A549 (cell line): ENCODE measurements around the gene IL4I1. TPM values are rescaled to one million over a fixed set of nuclear protein-coding genes. Genes with fewer than 3 reads are reported as not detected.

Source experiments
- ATAC-seq, 2 experiments: fragments of 200-7000 bp in 1 of 2; fragments of >200 bp in 1 of 2; cut with Nextera tagmentation in 1 of 2; cut with Tn5 transposase in 1 of 2; 3 replicates each; pipeline versions ENCODE4 v1.8.0 to v1.9.1; 2018 to 2020; ENCODE audit warnings: mild to moderate bottlenecking in 1 of 2, moderate library complexity in 1 of 2
- CTCF ChIA-PET: fragments of 300-600 bp; sonication (Branson Sonifier 250); formaldehyde crosslinking; extraction: SDS; loops from one replicate; lab custom pipeline; 2021; ENCODE audit warnings: antibody characterized with exemption, inconsistent platforms; lab: Yijun Ruan, JAX
- POLR2A ChIA-PET: fragments of 350-600 bp; formaldehyde crosslinking; extraction: SDS; loops from one replicate; lab custom pipeline; 2021; ENCODE audit warnings: antibody characterized with exemption, inconsistent platforms; lab: Yijun Ruan, JAX
- DNase-seq, 2 experiments: peaks; one replicate each; pipeline versions ENCODE4 v3.0.0 to v3.0.0-alpha.2; 2011 to 2016; ENCODE audit warnings: low read depth in 1 of 2, low spot score in 1 of 2
- FAIRE-seq: peaks from 2 replicates; lab custom pipeline; 2011; peaks lifted over from hg19 to GRCh38; lab: Jason Lieb, UNC
- H3K27ac ChIP-seq, 2 experiments: fragments of >200 bp; sonication (Bioruptor Twin); formaldehyde crosslinking; 3 replicates each; pipeline ENCODE4 v1.5.1; 2016 to 2017
- H3K4me1 ChIP-seq: fragments of >200 bp; sonication (Bioruptor Twin); formaldehyde crosslinking; 3 replicates; pipeline ENCODE4 v1.6.1; 2016
- H3K4me2 ChIP-seq: fragments of >200 bp; sonication (Bioruptor Twin); formaldehyde crosslinking; 3 replicates; pipeline ENCODE4 v1.6.1; 2016
- H3K4me3 ChIP-seq: fragments of >200 bp; sonication (Bioruptor Twin); formaldehyde crosslinking; 3 replicates; pipeline ENCODE4 v1.5.1; 2016
- H3K9me3 ChIP-seq: fragments of >200 bp; sonication (Bioruptor Twin); formaldehyde crosslinking; 3 replicates; pipeline ENCODE4 v1.6.1; 2016
- BHLHE40 ChIP-seq: IDR thresholded peaks from 2 replicates; pipeline ENCODE4 v1.6.1; 2012; ENCODE audit warnings: low read depth, low read length, inconsistent platforms
- CEBPB ChIP-seq, 2 experiments: fragments of >200 bp in 1 of 2; sonication (Bioruptor Twin) in 1 of 2; formaldehyde crosslinking in 1 of 2; IDR thresholded peaks; 2 replicates each; pipeline ENCODE4 v1.6.1; 2012 to 2016
- CHD2 ChIP-seq: fragments of 150-350 bp; IDR thresholded peaks from 2 replicates; pipeline ENCODE4 v1.6.1; 2014; ENCODE audit warnings: low read length; ENCODE audit not compliant: partially characterized antibody
- CHD4 ChIP-seq: fragments of 200-600 bp; sonication (generic); IDR thresholded peaks from 2 replicates; pipeline ENCODE4 v1.6.1; 2016; ENCODE audit warnings: antibody characterized with exemption, mild to moderate bottlenecking, borderline replicate concordance
- ESRRA ChIP-seq: fragments of 150-350 bp; IDR thresholded peaks from 2 replicates; pipeline ENCODE4 v1.6.1; 2014; ENCODE audit warnings: mild to moderate bottlenecking, low read length, borderline replicate concordance
- FOSB ChIP-seq: fragments of 250-450 bp; sonication (Bioruptor Pico); IDR thresholded peaks from 2 replicates; pipeline ENCODE4 v1.5.0; 2020; ENCODE audit warnings: mild to moderate bottlenecking, moderate library complexity
- FOSL2 ChIP-seq, 2 experiments: fragments of 450-650 bp in 1 of 2; fragments of >200 bp in 1 of 2; sonication (Bioruptor Twin) in 1 of 2; formaldehyde crosslinking; IDR thresholded peaks; 2 replicates each; pipeline versions ENCODE4 v1.5.0 to v1.6.1; 2016 to 2020; ENCODE audit warnings: mild to moderate bottlenecking in 1 of 2, moderate library complexity in 1 of 2
- HDAC2 ChIP-seq: fragments of 200-600 bp; sonication (generic); IDR thresholded peaks from 2 replicates; pipeline ENCODE4 v1.6.1; 2016
- JUN ChIP-seq, 2 experiments: fragments of >200 bp; sonication (Bioruptor Twin); formaldehyde crosslinking; IDR thresholded peaks; 2 replicates in 1 of 2; 3 replicates in 1 of 2; pipeline ENCODE4 v1.6.1; 2016 to 2017
- KDM1A ChIP-seq: fragments of 200-600 bp; sonication (generic); IDR thresholded peaks from 2 replicates; pipeline ENCODE4 v1.6.1; 2016; ENCODE audit warnings: low read depth, mild to moderate bottlenecking
- KDM5A ChIP-seq: fragments of 200-600 bp; sonication (generic); IDR thresholded peaks from 2 replicates; pipeline ENCODE4 v1.6.1; 2016; ENCODE audit warnings: antibody characterized with exemption, mild to moderate bottlenecking
- MAFK ChIP-seq: fragments of 450-650 bp; IDR thresholded peaks from 2 replicates; pipeline ENCODE4 v1.6.1; 2014; ENCODE audit not compliant: partially characterized antibody
- MAZ ChIP-seq: fragments of 150-350 bp; IDR thresholded peaks from 2 replicates; pipeline ENCODE4 v1.6.1; 2014; ENCODE audit warnings: antibody characterized with exemption, low read depth, low read length, borderline replicate concordance
- MYC ChIP-seq: IDR thresholded peaks from 2 replicates; pipeline ENCODE4 v1.6.1; 2012; ENCODE audit warnings: mild to moderate bottlenecking, inconsistent platforms, low read length, improper control_type of control experiment, borderline replicate concordance
- RAD21 ChIP-seq, 2 experiments: fragments of >200 bp in 1 of 2; sonication (Bioruptor Twin) in 1 of 2; formaldehyde crosslinking in 1 of 2; IDR thresholded peaks in 1 of 2; conservative IDR thresholded peaks in 1 of 2; 2 replicates in 1 of 2; 3 replicates in 1 of 2; pipeline ENCODE4 v1.6.1; 2012 to 2018; ENCODE audit warnings: inconsistent platforms in 1 of 2
- RCOR1 ChIP-seq: fragments of 150-350 bp; IDR thresholded peaks from 2 replicates; pipeline ENCODE4 v1.6.1; 2014; ENCODE audit warnings: antibody characterized with exemption, low read length, low read depth
- RFX5 ChIP-seq: fragments of 450-650 bp; IDR thresholded peaks from 2 replicates; pipeline ENCODE4 v1.7.1; 2014; ENCODE audit warnings: antibody characterized with exemption, mild to moderate bottlenecking, moderate library complexity
- TFCP2L1 ChIP-seq: fragments of 250-450 bp; sonication (Bioruptor Pico); IDR thresholded peaks from 2 replicates; pipeline ENCODE4 v1.5.0; 2021; ENCODE audit warnings: mild to moderate bottlenecking
- ZC3H11A ChIP-seq: fragments of 450-650 bp; IDR thresholded peaks from 2 replicates; pipeline ENCODE4 v1.6.1; 2014; ENCODE audit warnings: antibody characterized with exemption, mild to moderate bottlenecking
- ZNF302 ChIP-seq: fragments of 250-450 bp; sonication (Bioruptor Pico); IDR thresholded peaks from 2 replicates; pipeline ENCODE4 v1.9.0; 2021; ENCODE audit warnings: inconsistent platforms, mild to moderate bottlenecking, moderate library complexity
- ZSCAN20 ChIP-seq: fragments of 250-450 bp; sonication (Bioruptor Pico); IDR thresholded peaks from 2 replicates; pipeline ENCODE4 v1.8.0; 2022; ENCODE audit warnings: mild to moderate bottlenecking, moderate library complexity
- WGBS: methylation state at CpG from one replicate; pipeline ENCODE4 v1.1.6; 2017; ENCODE audit errors: missing lambda C conversion rate; 5-methylcytosine and 5-hydroxymethylcytosine counted together
- polyA plus RNA-seq, 4 experiments: library from polyadenylated mRNA; depleted of rRNA in 3 of 4; stranded (reverse); fragments of >200 nt; fragmentation: RNase III in 1 of 4; extraction: RNeasy Plus Mini Kit Qiagen cat#74134 plus additional on column Dnase treatment in 1 of 4; gene quantifications; 2 replicates in 3 of 4; 3 replicates in 1 of 4; pipeline ENCODE4 v1.2.3, GENCODE V29; 2011 to 2017
- TF ChIP-seq, protein P1 (sequence below): IDR thresholded peaks from 2 replicates; pipeline ENCODE4 v1.6.1; 2012
- TF ChIP-seq, protein P2 (sequence below): fragments of >200 bp; sonication (Bioruptor Twin); formaldehyde crosslinking; IDR thresholded peaks from 2 replicates; pipeline ENCODE4 v1.6.1; 2016
- TF ChIP-seq, protein P3 (sequence below): fragments of 450-650 bp; IDR thresholded peaks from 2 replicates; pipeline ENCODE4 v1.6.1; 2014; ENCODE audit warnings: antibody characterized with exemption

Gene IL4I1
- polyA plus RNA-seq, 2 of the 4 experiments (the other 2 are of a cell fraction), result 0.18 to 0.62 TPM

DNA sequence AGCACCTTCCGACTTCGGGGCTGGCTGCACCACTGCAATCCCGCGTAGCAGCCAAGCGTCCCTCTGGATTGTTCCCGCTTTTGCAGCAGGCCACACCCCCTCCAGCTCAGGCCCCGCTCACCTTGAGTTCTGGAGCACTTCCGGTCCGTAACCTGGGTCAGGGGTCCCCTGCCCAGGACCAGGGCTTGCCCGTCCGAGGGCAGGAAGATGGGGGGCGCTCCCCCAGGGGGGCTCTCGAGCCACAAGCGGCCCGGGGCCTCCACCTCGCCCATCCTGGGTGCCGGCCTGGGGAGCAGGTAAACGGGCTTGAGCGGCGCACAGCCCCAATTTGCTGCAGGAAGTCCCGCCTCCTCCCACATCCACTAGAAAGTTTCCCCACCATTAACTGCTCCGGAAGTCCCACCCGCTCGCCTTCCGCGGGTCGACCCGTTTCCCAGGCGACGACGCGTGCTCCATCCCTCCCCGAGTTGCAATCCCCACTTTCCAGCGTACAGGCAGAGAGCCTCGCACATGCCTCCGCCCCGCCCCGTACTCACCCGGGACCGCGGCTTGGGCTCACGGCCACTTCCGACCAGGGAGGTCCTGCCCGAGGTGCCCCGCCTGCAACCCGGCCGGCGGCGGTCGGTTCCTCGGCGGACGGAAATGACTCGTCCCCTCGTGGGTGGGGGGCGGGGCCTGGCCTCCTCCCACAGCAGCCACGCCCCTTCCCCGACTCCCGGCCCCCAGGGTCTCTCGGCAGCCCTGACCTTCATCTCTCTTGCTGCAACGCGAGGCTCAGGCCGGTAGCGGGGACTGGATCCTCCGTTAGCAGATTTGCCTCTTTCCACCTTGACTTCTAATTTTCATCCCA, 29.5 kb downstream of the IL4I1 start, which contains the start of gene PNKP (continued):
- TF ChIP-seq, protein P1, sequence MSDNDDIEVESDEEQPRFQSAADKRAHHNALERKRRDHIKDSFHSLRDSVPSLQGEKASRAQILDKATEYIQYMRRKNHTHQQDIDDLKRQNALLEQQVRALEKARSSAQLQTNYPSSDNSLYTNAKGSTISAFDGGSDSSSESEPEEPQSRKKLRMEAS, result peak; percentile 93
- peak; percentile 67; the same call in 1 of the 2 replicates for TF ChIP-seq TFCP2L1
- no peak for TF ChIP-seq MAFK
- 0 out of 4 replicates have a peak, but pooled peaks of 1 of the 2 experiments have one; percentile 1 for TF ChIP-seq CEBPB (IDR thresholded peaks at IDR 0.05)
- peak; percentile 39; the same call in 1 of the 2 replicates for TF ChIP-seq KDM5A
- TF ChIP-seq FOSB (CRISPR knock-in tag), result 0 out of 2 replicates have a peak, but pooled peaks have one; percentile 33
- no peak; the same call in 1 of the 2 replicates for TF ChIP-seq BHLHE40
- TF ChIP-seq MAZ, result peak; percentile 87; the same call in 1 of the 2 replicates

DNA sequence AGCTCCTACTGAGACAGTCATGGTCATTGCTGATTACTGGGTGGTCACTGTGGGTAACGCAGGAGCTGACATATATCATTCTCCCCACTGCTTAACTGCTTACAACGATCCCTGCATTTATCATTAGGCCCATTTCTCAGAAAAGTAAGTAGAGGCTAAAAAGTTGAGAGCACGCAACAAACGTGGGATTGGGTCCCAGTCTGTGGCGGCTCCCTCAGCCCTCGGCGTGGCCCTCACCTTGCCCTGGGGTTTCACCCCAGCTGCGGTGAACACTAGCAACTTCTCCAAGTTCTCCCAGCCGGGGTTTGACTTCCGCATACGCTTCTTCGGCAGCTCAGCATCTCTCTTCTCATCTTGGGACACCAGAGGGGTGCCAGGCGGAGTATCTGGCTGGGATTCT, 31.8 kb downstream of the IL4I1 start:
- TF ChIP-seq MYC (no peak), KDM1A (peak; percentile 94), ZSCAN20 (CRISPR knock-in tag) (no peak), HDAC2 (peak; percentile 53; the same call in 1 of the 2 replicates), ZNF302 (CRISPR knock-in tag) (no peak), CHD2 (no peak), ZC3H11A (no peak), CEBPB (IDR thresholded peaks at IDR 0.05) (no peak), JUN (IDR thresholded peaks at IDR 0.05) (no peak), RAD21 (conservative IDR thresholded peaks at IDR 0.05 in 1 of 2, IDR thresholded peaks at IDR 0.05 in 1 of 2) (no peak), RFX5 (no peak), CHD4 (0 out of 2 replicates have a peak, but pooled peaks have one; percentile 41), ESRRA (no peak), FOSL2 (IDR thresholded peaks at IDR 0.05) (no peak), FOSL2 (CRISPR knock-in tag; IDR thresholded peaks at IDR 0.05) (no peak), RCOR1 (no peak), MAZ (no peak)
- TF ChIP-seq, protein P1, result peak; percentile 16; the same call in 1 of the 2 replicates
- TF ChIP-seq, protein P2, sequence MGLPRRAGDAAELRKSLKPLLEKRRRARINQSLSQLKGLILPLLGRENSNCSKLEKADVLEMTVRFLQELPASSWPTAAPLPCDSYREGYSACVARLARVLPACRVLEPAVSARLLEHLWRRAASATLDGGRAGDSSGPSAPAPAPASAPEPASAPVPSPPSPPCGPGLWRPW, result no peak
- TF ChIP-seq, protein P3, sequence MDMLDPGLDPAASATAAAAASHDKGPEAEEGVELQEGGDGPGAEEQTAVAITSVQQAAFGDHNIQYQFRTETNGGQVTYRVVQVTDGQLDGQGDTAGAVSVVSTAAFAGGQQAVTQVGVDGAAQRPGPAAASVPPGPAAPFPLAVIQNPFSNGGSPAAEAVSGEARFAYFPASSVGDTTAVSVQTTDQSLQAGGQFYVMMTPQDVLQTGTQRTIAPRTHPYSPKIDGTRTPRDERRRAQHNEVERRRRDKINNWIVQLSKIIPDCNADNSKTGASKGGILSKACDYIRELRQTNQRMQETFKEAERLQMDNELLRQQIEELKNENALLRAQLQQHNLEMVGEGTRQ, result no peak
- peaks cover 43% of the 10 kb centered on the region for H3K4me1 ChIP-seq
- no peaks in the 10 kb centered on the region for H3K9me3 ChIP-seq
- DNase-seq (no peak), FAIRE-seq (no peak), ATAC-seq (no peak)
- WGBS, result 85% methylated on average over 13 of the region's 13 CpGs
- POLR2A ChIA-PET, result interaction anchor here (0.5 to 1.3 kb wide), 4 partner anchors 11 to 1036 kb away, joined by 3 to 10 read pairs (median 3); partner anchors contain the start of genes AKT1S1 and PTOV1
- no peak overlapping the region for H3K27ac ChIP-seq
- H3K4me2 ChIP-seq, result peak overlapping the region; percentile 77; the same call in 1 of the 3 replicates
- no peak overlapping the region for H3K4me3 ChIP-seq
- CTCF ChIA-PET, result interaction anchor here (1.2 to 2.6 kb wide), 3 partner anchors 9 to 55 kb away, joined by 3 to 13 read pairs (median 5); no protein-coding TSS in a partner anchor
